HepG2 (cell line): ENCODE results near the gene DENND5A. TPM values are rescaled to one million over a fixed set of nuclear protein-coding genes. Genes with fewer than 3 reads are reported as not detected.
A peak's percentile ranks its signal among the peaks of the same experiment; 100 is the strongest.

Experiments
- ARNT ChIP-seq: fragments of 450-650 bp; IDR thresholded peaks from 2 replicates; pipeline ENCODE4 v1.6.1; 2017
- HHEX ChIP-seq: IDR thresholded peaks from 2 replicates; pipeline ENCODE4 v1.6.1; 2016; ENCODE audit warnings: control low read depth
- ISX ChIP-seq: sonication (generic); formaldehyde crosslinking; conservative IDR thresholded peaks from 2 replicates; pipeline ENCODE4 v1.5.0; 2020; ENCODE audit warnings: missing genetic modification reagents
- JDP2 ChIP-seq: sonication (generic); formaldehyde crosslinking; IDR thresholded peaks from 2 replicates; pipeline ENCODE4 v1.8.1; 2022; ENCODE audit warnings: missing genetic modification reagents, borderline replicate concordance
- MTA3 ChIP-seq: sonication (generic); formaldehyde crosslinking; IDR thresholded peaks from 2 replicates; pipeline ENCODE4 v1.4.0; 2020; ENCODE audit warnings: missing genetic modification reagents
- PHF5A ChIP-seq: IDR thresholded peaks from one replicate; pipeline ENCODE4 v1.6.1; 2018; ENCODE audit warnings: low read depth, missing genetic modification reagents; ENCODE audit not compliant: unreplicated experiment
- TCF12 ChIP-seq, 2 experiments: fragments of 450-650 bp in 1 of 2; sonication (generic) in 1 of 2; formaldehyde crosslinking in 1 of 2; IDR thresholded peaks; 2 replicates each; pipeline versions ENCODE4 v1.6.1 to v1.8.0; 2017 to 2022; ENCODE audit warnings: antibody characterized with exemption in 1 of 2, mild to moderate bottlenecking in 1 of 2, missing genetic modification reagents in 1 of 2, moderate library complexity in 1 of 2
- ZKSCAN1 ChIP-seq: fragments of 150-350 bp; IDR thresholded peaks from 2 replicates; pipeline ENCODE4 v1.6.1; 2014; ENCODE audit warnings: low read length
- ZNF230 ChIP-seq: sonication (generic); formaldehyde crosslinking; IDR thresholded peaks from 2 replicates; pipeline ENCODE4 v1.4.0; 2020; ENCODE audit warnings: mild to moderate bottlenecking, missing genetic modification reagents
- ZNF260 ChIP-seq: sonication (generic); formaldehyde crosslinking; IDR thresholded peaks from 2 replicates; pipeline ENCODE4 v1.4.0; 2020; ENCODE audit warnings: missing genetic modification reagents, low read depth, mild to moderate bottlenecking, borderline replicate concordance
- ZNF670 ChIP-seq: sonication (generic); formaldehyde crosslinking; IDR thresholded peaks from 2 replicates; pipeline ENCODE4 v1.8.0; 2022; ENCODE audit warnings: mild to moderate bottlenecking, missing genetic modification reagents, borderline replicate concordance
- polyA plus RNA-seq, 8 experiments: library from polyadenylated mRNA; depleted of rRNA in 3 of 8; stranded (reverse) in 7 of 8; unstranded in 1 of 8; fragments of >200 nt; fragmentation: Illumina TruSeq in 4 of 8; extraction: Trizol in 4 of 8; gene quantifications; 2 replicates each; pipeline versions ENCODE4 v1.2.1 to v1.2.3, GENCODE V29; 2011 to 2016; ENCODE audit warnings: low read depth in 4 of 8, missing spikeins in 1 of 8, mixed read lengths in 1 of 8; ENCODE audit not compliant: insufficient read depth in 1 of 8
- total RNA-seq, 5 experiments: library from RNA; depleted of rRNA; stranded (reverse); fragments of >200 nt; fragmentation: Illumina TruSeq; extraction: Trizol; gene quantifications; 2 replicates each; pipeline ENCODE4 v1.2.3, GENCODE V29; 2016; ENCODE audit warnings: low read depth in 1 of 5
- TF ChIP-seq, protein P1 (sequence below): fragments of 450-650 bp; IDR thresholded peaks from 2 replicates; pipeline ENCODE4 v1.6.1; 2017; ENCODE audit warnings: mild to moderate bottlenecking
- TF ChIP-seq, protein P2 (sequence below): sonication (generic); formaldehyde crosslinking; IDR thresholded peaks from 2 replicates; pipeline ENCODE4 v1.4.0; 2020; ENCODE audit warnings: mild to moderate bottlenecking, missing genetic modification reagents
- TF ChIP-seq, protein P3 (sequence below): sonication (generic); formaldehyde crosslinking; IDR thresholded peaks from 2 replicates; pipeline ENCODE4 v1.4.0; 2020; ENCODE audit warnings: missing genetic modification reagents, borderline replicate concordance
- TF ChIP-seq, protein P4 (sequence below): sonication (generic); formaldehyde crosslinking; IDR thresholded peaks from 2 replicates; pipeline ENCODE4 v1.5.1; 2020; ENCODE audit warnings: missing genetic modification reagents, mild to moderate bottlenecking, borderline replicate concordance
- TF ChIP-seq, protein P5 (sequence below): IDR thresholded peaks from 2 replicates; pipeline ENCODE4 v1.6.1; 2016; ENCODE audit warnings: low read depth

Gene DENND5A
- total and polyA plus RNA-seq, 2 of the 13 experiments (the other 11 are each of a cell fraction or from before 2014, with no cell fraction given) = 63.3 to 145 TPM

DNA sequence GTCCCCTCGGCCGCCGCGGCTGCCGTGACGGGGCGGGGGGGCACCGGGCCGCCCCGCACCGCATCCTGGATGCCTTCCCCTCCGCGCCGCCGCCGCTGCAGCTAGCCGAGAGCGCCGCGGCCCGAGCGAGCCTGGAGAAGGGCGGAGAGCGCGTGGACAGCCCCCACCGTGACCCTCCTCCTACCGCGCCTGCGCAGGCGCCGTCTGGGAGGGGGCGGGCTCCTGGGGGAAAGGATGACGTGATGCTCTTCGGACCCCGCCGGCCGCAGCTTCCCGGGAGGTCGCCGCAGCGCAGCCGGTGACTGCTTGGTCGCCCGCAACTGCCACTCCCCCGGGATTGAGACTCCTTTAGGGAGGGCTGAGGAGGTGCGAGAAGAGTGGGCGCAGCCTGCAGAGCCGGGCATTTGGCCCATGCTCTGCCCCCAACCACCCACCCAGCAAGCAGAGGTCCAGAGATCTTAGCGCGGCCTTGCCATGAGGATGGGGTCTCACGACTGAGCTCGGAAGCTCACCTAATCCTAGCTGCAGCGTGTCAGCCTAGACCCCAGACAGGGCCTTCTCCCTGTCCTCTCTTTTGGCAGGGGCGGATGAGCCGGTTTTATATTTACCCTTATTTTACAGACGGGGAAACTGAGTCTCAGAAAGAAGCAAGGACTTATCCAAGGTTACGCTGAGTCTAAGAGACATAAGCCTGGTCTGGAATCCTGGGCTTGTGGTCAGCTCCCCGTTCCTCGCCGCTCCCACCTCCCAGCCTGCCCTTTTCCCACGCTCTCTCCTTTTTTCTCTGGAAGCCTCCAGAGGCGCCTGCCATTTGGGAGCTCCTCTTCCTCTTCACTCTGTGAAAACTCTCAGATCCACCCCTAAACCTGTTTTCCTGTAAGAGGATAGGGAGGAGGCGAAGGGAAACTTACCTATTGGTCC lies at the start of gene DENND5A (continued):
- no peak for TF ChIP-seq ZKSCAN1
- no peak for TF ChIP-seq ZNF260 (CRISPR knock-in tag)
- no peak for TF ChIP-seq JDP2 (CRISPR knock-in tag)
- no peak for TF ChIP-seq ZNF670 (CRISPR knock-in tag)
- TF ChIP-seq MTA3 (CRISPR knock-in tag) = no peak
- no peak for TF ChIP-seq HHEX
- TF ChIP-seq PHF5A (CRISPR knock-in tag) = no peak
- TF ChIP-seq, protein P1, sequence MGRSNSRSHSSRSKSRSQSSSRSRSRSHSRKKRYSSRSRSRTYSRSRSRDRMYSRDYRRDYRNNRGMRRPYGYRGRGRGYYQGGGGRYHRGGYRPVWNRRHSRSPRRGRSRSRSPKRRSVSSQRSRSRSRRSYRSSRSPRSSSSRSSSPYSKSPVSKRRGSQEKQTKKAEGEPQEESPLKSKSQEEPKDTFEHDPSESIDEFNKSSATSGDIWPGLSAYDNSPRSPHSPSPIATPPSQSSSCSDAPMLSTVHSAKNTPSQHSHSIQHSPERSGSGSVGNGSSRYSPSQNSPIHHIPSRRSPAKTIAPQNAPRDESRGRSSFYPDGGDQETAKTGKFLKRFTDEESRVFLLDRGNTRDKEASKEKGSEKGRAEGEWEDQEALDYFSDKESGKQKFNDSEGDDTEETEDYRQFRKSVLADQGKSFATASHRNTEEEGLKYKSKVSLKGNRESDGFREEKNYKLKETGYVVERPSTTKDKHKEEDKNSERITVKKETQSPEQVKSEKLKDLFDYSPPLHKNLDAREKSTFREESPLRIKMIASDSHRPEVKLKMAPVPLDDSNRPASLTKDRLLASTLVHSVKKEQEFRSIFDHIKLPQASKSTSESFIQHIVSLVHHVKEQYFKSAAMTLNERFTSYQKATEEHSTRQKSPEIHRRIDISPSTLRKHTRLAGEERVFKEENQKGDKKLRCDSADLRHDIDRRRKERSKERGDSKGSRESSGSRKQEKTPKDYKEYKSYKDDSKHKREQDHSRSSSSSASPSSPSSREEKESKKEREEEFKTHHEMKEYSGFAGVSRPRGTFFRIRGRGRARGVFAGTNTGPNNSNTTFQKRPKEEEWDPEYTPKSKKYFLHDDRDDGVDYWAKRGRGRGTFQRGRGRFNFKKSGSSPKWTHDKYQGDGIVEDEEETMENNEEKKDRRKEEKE = no peak
- TF ChIP-seq ISX (CRISPR knock-in tag) = no peak
- TF ChIP-seq, protein P2, sequence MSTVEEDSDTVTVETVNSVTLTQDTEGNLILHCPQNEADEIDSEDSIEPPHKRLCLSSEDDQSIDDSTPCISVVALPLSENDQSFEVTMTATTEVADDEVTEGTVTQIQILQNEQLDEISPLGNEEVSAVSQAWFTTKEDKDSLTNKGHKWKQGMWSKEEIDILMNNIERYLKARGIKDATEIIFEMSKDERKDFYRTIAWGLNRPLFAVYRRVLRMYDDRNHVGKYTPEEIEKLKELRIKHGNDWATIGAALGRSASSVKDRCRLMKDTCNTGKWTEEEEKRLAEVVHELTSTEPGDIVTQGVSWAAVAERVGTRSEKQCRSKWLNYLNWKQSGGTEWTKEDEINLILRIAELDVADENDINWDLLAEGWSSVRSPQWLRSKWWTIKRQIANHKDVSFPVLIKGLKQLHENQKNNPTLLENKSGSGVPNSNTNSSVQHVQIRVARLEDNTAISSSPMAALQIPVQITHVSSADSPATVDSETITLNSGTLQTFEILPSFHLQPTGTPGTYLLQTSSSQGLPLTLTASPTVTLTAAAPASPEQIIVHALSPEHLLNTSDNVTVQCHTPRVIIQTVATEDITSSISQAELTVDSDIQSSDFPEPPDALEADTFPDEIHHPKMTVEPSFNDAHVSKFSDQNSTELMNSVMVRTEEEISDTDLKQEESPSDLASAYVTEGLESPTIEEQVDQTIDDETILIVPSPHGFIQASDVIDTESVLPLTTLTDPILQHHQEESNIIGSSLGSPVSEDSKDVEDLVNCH (CRISPR knock-in tag) = no peak
- no peak for TF ChIP-seq TCF12 (IDR thresholded peaks at IDR 0.05)
- no peak for TF ChIP-seq TCF12 (CRISPR knock-in tag; IDR thresholded peaks at IDR 0.05)
- TF ChIP-seq, protein P3, sequence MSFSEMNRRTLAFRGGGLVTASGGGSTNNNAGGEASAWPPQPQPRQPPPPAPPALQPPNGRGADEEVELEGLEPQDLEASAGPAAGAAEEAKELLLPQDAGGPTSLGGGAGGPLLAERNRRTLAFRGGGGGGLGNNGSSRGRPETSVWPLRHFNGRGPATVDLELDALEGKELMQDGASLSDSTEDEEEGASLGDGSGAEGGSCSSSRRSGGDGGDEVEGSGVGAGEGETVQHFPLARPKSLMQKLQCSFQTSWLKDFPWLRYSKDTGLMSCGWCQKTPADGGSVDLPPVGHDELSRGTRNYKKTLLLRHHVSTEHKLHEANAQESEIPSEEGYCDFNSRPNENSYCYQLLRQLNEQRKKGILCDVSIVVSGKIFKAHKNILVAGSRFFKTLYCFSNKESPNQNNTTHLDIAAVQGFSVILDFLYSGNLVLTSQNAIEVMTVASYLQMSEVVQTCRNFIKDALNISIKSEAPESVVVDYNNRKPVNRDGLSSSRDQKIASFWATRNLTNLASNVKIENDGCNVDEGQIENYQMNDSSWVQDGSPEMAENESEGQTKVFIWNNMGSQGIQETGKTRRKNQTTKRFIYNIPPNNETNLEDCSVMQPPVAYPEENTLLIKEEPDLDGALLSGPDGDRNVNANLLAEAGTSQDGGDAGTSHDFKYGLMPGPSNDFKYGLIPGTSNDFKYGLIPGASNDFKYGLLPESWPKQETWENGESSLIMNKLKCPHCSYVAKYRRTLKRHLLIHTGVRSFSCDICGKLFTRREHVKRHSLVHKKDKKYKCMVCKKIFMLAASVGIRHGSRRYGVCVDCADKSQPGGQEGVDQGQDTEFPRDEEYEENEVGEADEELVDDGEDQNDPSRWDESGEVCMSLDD (CRISPR knock-in tag) = no peak
- no peak for TF ChIP-seq ARNT
- TF ChIP-seq, protein P4, sequence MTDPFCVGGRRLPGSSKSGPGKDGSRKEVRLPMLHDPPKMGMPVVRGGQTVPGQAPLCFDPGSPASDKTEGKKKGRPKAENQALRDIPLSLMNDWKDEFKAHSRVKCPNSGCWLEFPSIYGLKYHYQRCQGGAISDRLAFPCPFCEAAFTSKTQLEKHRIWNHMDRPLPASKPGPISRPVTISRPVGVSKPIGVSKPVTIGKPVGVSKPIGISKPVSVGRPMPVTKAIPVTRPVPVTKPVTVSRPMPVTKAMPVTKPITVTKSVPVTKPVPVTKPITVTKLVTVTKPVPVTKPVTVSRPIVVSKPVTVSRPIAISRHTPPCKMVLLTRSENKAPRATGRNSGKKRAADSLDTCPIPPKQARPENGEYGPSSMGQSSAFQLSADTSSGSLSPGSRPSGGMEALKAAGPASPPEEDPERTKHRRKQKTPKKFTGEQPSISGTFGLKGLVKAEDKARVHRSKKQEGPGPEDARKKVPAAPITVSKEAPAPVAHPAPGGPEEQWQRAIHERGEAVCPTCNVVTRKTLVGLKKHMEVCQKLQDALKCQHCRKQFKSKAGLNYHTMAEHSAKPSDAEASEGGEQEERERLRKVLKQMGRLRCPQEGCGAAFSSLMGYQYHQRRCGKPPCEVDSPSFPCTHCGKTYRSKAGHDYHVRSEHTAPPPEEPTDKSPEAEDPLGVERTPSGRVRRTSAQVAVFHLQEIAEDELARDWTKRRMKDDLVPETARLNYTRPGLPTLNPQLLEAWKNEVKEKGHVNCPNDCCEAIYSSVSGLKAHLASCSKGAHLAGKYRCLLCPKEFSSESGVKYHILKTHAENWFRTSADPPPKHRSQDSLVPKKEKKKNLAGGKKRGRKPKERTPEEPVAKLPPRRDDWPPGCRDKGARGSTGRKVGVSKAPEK (CRISPR knock-in tag) = no peak
- TF ChIP-seq, protein P5, sequence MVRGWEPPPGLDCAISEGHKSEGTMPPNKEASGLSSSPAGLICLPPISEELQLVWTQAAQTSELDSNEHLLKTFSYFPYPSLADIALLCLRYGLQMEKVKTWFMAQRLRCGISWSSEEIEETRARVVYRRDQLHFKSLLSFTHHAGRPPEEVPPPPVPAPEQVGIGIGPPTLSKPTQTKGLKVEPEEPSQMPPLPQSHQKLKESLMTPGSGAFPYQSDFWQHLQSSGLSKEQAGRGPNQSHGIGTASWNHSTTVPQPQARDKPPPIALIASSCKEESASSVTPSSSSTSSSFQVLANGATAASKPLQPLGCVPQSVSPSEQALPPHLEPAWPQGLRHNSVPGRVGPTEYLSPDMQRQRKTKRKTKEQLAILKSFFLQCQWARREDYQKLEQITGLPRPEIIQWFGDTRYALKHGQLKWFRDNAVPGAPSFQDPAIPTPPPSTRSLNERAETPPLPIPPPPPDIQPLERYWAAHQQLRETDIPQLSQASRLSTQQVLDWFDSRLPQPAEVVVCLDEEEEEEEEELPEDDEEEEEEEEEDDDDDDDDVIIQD (CRISPR knock-in tag) = no peak
- TF ChIP-seq ZNF230 = peak; percentile 78; the same call in 1 of the 2 replicates
